ENCODE measurements around the gene LCMT1. TPM values are rescaled to one million over a fixed set of nuclear protein-coding genes. Genes with fewer than 3 reads are reported as not detected.
"Not testable (repeated sequence)": the region's sequence is repeated elsewhere in the genome, so short reads cannot be mapped to it uniquely, and the experiment has no call there.

The LCMT1 gene
- total and polyA plus RNA-seq, 2 of the 4 experiments (the other 2 are of a cell fraction) = 33.1 to 60.4 TPM

DNA sequence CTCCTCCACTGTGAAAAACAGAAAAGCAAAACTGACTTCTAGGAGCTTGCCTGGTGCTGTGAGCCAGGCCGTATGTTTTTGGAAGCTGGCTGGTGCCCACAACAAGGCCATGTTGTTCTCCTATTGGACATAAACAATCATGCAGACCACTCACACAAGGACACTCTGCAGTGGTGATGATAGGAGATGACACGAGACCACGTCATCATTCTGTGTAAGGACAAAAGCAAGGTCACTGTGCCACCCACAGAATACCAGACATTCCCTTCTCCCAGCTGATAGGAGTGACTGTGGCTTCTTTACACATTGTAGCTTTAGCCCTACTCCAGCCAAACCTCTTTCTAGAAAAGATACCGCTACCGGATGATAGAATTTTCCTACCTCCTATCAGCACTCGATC, 47.7 kb upstream of the LCMT1 start:
- H3K9ac ChIP-seq (ENCODE audit: low read depth, low read length) = no peak overlapping the region
- no peaks in the 10 kb centered on the region for H3K36me3 ChIP-seq (ENCODE audit: control insufficient read depth, insufficient read depth, low read length)
- dilution Hi-C loops (cut with HindIII; ENCODE audit: low sequenced_read_pairs, unreplicated experiment) = no loop called here
- in situ Hi-C loops (cut with MboI; ENCODE audit: low sequenced_read_pairs) = no loop called here
- no peak overlapping the region; the same call in 1 of the 2 replicates for H3K56ac ChIP-seq (ENCODE audit: extremely low read depth, insufficient read depth, low read length)
- peak overlapping the region in 1 of 2 experiments; percentile 34; a peak in 1 of 4 replicates for H4K8ac ChIP-seq (ENCODE audit: low read depth in 2 of 2, low read length in 2 of 2)
- H4K20me1 ChIP-seq (ENCODE audit: insufficient read depth, low read length) = no peaks in the 10 kb centered on the region; the same call in 1 of the 2 replicates
- H3K9me3 ChIP-seq (ENCODE audit: control insufficient read depth, insufficient read depth, low read length) = no peaks in the 10 kb centered on the region
- H2AK5ac ChIP-seq (ENCODE audit: low read depth, low read length) = peak overlapping the region; percentile 33; the same call in 1 of the 2 replicates
- ATAC-seq (ENCODE audit: low read depth) (0 out of 2 replicates have a peak, but pooled peaks have one; percentile 5), DNase-seq (peak; percentile 74)
- peak overlapping the region; percentile 42; the same call in 1 of the 2 replicates for H3K14ac ChIP-seq (replicated peaks; ENCODE audit: low read depth, low read length)
- H4K91ac ChIP-seq (ENCODE audit: insufficient read depth, low read depth, low read length) = no peak overlapping the region
- no peak overlapping the region; the same call in 1 of the 2 replicates for H3K4me2 ChIP-seq (ENCODE audit: low read depth, low read length)
- no CpG with 5 or more reads among the region's 6 CpGs for WGBS, 2 experiments (ENCODE audit: extremely low coverage in 2 of 2, insufficient read length in 1 of 2)
- ChIA-PET CTCF (interaction anchor here (0.9 kb wide), 1 partner anchor 27 kb away, joined by 4 read pairs; no protein-coding TSS in a partner anchor), POLR2A (ENCODE audit: unreplicated experiment) (no interaction called here)
- H3K4me3 ChIP-seq (ENCODE audit: insufficient read depth, low read depth, low read length) = no peak overlapping the region
- H2BK120ac ChIP-seq (ENCODE audit: low read depth, low read length) = 0 out of 2 replicates have a peak overlapping the region, but pooled peaks have one; percentile 16
- H2BK20ac ChIP-seq (ENCODE audit: low read depth, low read length) = no peak overlapping the region
- no TSS peak for BruUV-seq (replicated peaks)
- intact Hi-C loops (cut with micrococcal nuclease) = no loop called here
- TF ChIP-seq, protein P1, sequence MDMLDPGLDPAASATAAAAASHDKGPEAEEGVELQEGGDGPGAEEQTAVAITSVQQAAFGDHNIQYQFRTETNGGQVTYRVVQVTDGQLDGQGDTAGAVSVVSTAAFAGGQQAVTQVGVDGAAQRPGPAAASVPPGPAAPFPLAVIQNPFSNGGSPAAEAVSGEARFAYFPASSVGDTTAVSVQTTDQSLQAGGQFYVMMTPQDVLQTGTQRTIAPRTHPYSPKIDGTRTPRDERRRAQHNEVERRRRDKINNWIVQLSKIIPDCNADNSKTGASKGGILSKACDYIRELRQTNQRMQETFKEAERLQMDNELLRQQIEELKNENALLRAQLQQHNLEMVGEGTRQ (IDR thresholded peaks at IDR 0.05; ENCODE audit: low read depth, low read length) = no peak
- TF ChIP-seq MXI1 (IDR thresholded peaks at IDR 0.05; ENCODE audit: borderline replicate concordance, low read depth, low read length) (no peak), RCOR1 (IDR thresholded peaks at IDR 0.05; ENCODE audit: insufficient replicate concordance, low read length) (no peak), SMC3 (IDR thresholded peaks at IDR 0.05; ENCODE audit: low read depth, low read length) (no peak), BHLHE40 (IDR thresholded peaks at IDR 0.05; ENCODE audit: low read depth, low read length) (0 out of 2 replicates have a peak, but pooled peaks have one; percentile 20)
- H3K79me1 ChIP-seq (ENCODE audit: low read depth in 1 of 2, low read length in 2 of 2) = peaks cover 3 to 8% of the 10 kb centered on the region in 2 experiments; a peak in 2 of 4 replicates
- no peak overlapping the region for H2BK15ac ChIP-seq (ENCODE audit: low read depth, low read length)
- no peak overlapping the region for H3K27ac ChIP-seq (ENCODE audit: insufficient read depth, low read length)
- H3K27me3 ChIP-seq (ENCODE audit: control insufficient read depth, insufficient read depth, low read length) = no peaks in the 10 kb centered on the region
- H2AK9ac ChIP-seq (replicated peaks; ENCODE audit: low read depth, low read length, poor library complexity) = no peak overlapping the region
- peak overlapping the region; percentile 0; the same call in 1 of the 2 replicates for H3K18ac ChIP-seq (ENCODE audit: low read depth, low read length)
- H2BK5ac ChIP-seq (ENCODE audit: low read depth, low read length, poor library complexity, severe bottlenecking) = peak overlapping the region; percentile 52
- H2AFZ ChIP-seq (replicated peaks; ENCODE audit: low read length, poor library complexity) = peak overlapping the region; percentile 57
- peak overlapping the region; percentile 59 for H3K4ac ChIP-seq (ENCODE audit: low read depth, low read length)
- H3K23ac ChIP-seq (ENCODE audit: low read depth, low read length) = no peak overlapping the region
- peaks cover 8% of the 10 kb centered on the region for H3K4me1 ChIP-seq (ENCODE audit: control insufficient read depth, insufficient read depth, low read length)
- H3K9me1 ChIP-seq (ENCODE audit: insufficient read depth, low read length) = peaks cover 14% of the 10 kb centered on the region
- H4K5ac ChIP-seq (ENCODE audit: low read depth, low read length) = no peak overlapping the region

DNA sequence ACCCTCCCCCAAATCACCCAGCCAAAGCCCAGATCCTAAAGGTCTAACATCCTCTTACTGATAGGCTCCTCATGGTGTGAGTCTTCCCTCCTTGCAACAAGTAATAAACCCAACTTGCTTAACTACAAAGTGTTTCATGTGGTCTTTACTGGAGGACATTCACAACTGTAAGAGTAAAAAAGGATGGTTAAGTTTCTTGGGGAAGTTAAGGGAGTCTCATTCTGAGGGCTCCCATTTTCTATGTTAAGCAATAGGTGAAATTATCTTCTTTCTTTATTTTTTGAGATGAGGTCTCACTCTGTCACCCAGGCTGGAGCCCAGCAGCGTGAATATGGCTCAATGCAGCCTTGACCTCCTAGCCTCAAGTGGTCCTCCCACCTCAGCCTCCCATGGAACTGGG, 47.3 kb upstream of the LCMT1 start:
- Histone ChIP-seq H4K91ac (ENCODE audit: insufficient read depth, low read depth, low read length) (peak overlapping the region; percentile 32; the same call in 1 of the 2 replicates), H2AK5ac (ENCODE audit: low read depth, low read length) (0 out of 2 replicates have a peak overlapping the region, but pooled peaks have one; percentile 70), H4K8ac (ENCODE audit: low read depth in 2 of 2, low read length in 2 of 2) (0 out of 4 replicates have a peak overlapping the region, but pooled peaks of 1 of the 2 experiments have one; percentile 34), H3K9me1 (ENCODE audit: insufficient read depth, low read length) (peaks cover 14% of the 10 kb centered on the region), H2BK120ac (ENCODE audit: low read depth, low read length) (peak overlapping the region; percentile 16), H3K4ac (ENCODE audit: low read depth, low read length) (peak overlapping the region; percentile 59), H2BK15ac (ENCODE audit: low read depth, low read length) (peak overlapping the region; percentile 80; the same call in 2 of the 3 replicates)
- POLR2A ChIA-PET (ENCODE audit: unreplicated experiment); H2AFZ ChIP-seq (replicated peaks; ENCODE audit: low read length, poor library complexity); H3K27me3 ChIP-seq (ENCODE audit: control insufficient read depth, insufficient read depth, low read length); H2BK5ac ChIP-seq (ENCODE audit: low read depth, low read length, poor library complexity, severe bottlenecking); H3K4me1 ChIP-seq (ENCODE audit: control insufficient read depth, insufficient read depth, low read length); H3K79me1 ChIP-seq (ENCODE audit: low read depth in 1 of 2, low read length in 2 of 2); H2AK9ac ChIP-seq (replicated peaks; ENCODE audit: low read depth, low read length, poor library complexity); H2BK20ac ChIP-seq (ENCODE audit: low read depth, low read length); DNase-seq; H3K27ac ChIP-seq (ENCODE audit: insufficient read depth, low read length); H3K14ac ChIP-seq (replicated peaks; ENCODE audit: low read depth, low read length); H3K4me3 ChIP-seq (ENCODE audit: insufficient read depth, low read depth, low read length); H3K4me2 ChIP-seq (ENCODE audit: low read depth, low read length); H4K5ac ChIP-seq (ENCODE audit: low read depth, low read length); H3K56ac ChIP-seq (ENCODE audit: extremely low read depth, insufficient read depth, low read length); H4K20me1 ChIP-seq (ENCODE audit: insufficient read depth, low read length); dilution Hi-C loops (cut with HindIII; ENCODE audit: low sequenced_read_pairs, unreplicated experiment); H3K9me3 ChIP-seq (ENCODE audit: control insufficient read depth, insufficient read depth, low read length); H3K9ac ChIP-seq (ENCODE audit: low read depth, low read length); ATAC-seq (ENCODE audit: low read depth); H3K36me3 ChIP-seq (ENCODE audit: control insufficient read depth, insufficient read depth, low read length); BruUV-seq (replicated peaks); intact Hi-C loops (cut with micrococcal nuclease); H3K18ac ChIP-seq (ENCODE audit: low read depth, low read length); H3K23ac ChIP-seq (ENCODE audit: low read depth, low read length); in situ Hi-C loops (cut with MboI; ENCODE audit: low sequenced_read_pairs): not testable (repeated sequence)
- CTCF ChIA-PET = interaction anchor here (0.9 kb wide), 1 partner anchor 26 kb away, joined by 4 read pairs; no protein-coding TSS in a partner anchor
- WGBS, 2 experiments (ENCODE audit: extremely low coverage in 2 of 2, insufficient read length in 1 of 2) = no CpG with 5 or more reads among the region's 1 CpG

All from IMR-90 (cell line).